ENCODE data around the gene KIF18B. TPM values are rescaled to one million over a fixed set of nuclear protein-coding genes. Genes with fewer than 3 reads are reported as not detected.
A peak's percentile ranks its signal among the peaks of the same experiment; 100 is the strongest.

KIF18B gene
- total RNA-seq, 3 donors from 2014 or later (not counting 1 experiment from before 2014, with no cell fraction given): 0.53 to 1.3 (median 1.1) TPM

- Mint-ChIP-seq H3K4me3 (no peak overlapping the region), H3K9me3 (no peaks in the 10 kb centered on the region), H3K36me3 (peaks cover 36% of the 10 kb centered on the region), H3K27ac (no peak overlapping the region), H3K4me1 (peaks cover 0 to 6% of the 10 kb centered on the region in 2 donors), H3K27me3 (ENCODE audit: low read depth in 2 of 2) (no peaks in the 10 kb centered on the region)
- no peak for TF ChIP-seq CTCF (IDR thresholded peaks at IDR 0.05)
- Histone ChIP-seq H3K9me3 (ENCODE audit: control insufficient read depth, insufficient read depth, low read length) (no peaks in the 10 kb centered on the region), H3K27ac (ENCODE audit: low read length) (no peak overlapping the region), H3K4me3 (ENCODE audit: low read length) (no peak overlapping the region), H3K36me3 (ENCODE audit: control insufficient read depth, insufficient read depth, low read length) (peaks cover 85% of the 10 kb centered on the region), H3K27me3 (ENCODE audit: control insufficient read depth, insufficient read depth, low read length) (no peaks in the 10 kb centered on the region), H3K4me1 (ENCODE audit: control insufficient read depth, insufficient read depth, low read length) (no peaks in the 10 kb centered on the region)
- intact Hi-C loops (cut with micrococcal nuclease): no loop called here
- DNase-seq: no peak
- 95% methylated on average over 3 of the region's 4 CpGs for WGBS (ENCODE audit: insufficient coverage)
- ATAC-seq: no peak
These were observed 66.4 kb downstream of the KIF18B start for GRCh38 chr17:44881145-44881544.

GRCh38 chr17:44880062-44880461 lies 67.5 kb downstream of the KIF18B start:
- ATAC-seq (no peak), DNase-seq (no peak)
- Mint-ChIP-seq H3K36me3 (peaks cover 36% of the 10 kb centered on the region), H3K27ac (no peak overlapping the region), H3K27me3 (ENCODE audit: low read depth in 2 of 2) (no peaks in the 10 kb centered on the region), H3K9me3 (no peaks in the 10 kb centered on the region), H3K4me1 (peaks cover 0 to 6% of the 10 kb centered on the region in 2 donors), H3K4me3 (no peak overlapping the region)
- Histone ChIP-seq H3K9me3 (ENCODE audit: control insufficient read depth, insufficient read depth, low read length) (no peaks in the 10 kb centered on the region), H3K27ac (ENCODE audit: low read length) (no peak overlapping the region), H3K4me1 (ENCODE audit: control insufficient read depth, insufficient read depth, low read length) (no peaks in the 10 kb centered on the region), H3K4me3 (ENCODE audit: low read length) (no peak overlapping the region), H3K27me3 (ENCODE audit: control insufficient read depth, insufficient read depth, low read length) (no peaks in the 10 kb centered on the region), H3K36me3 (ENCODE audit: control insufficient read depth, insufficient read depth, low read length) (peaks cover 81% of the 10 kb centered on the region)
- TF ChIP-seq CTCF (IDR thresholded peaks at IDR 0.05): no peak
- intact Hi-C loops (cut with micrococcal nuclease): no loop called here
- WGBS (ENCODE audit: insufficient coverage): 91% methylated on average over 2 of the region's 2 CpGs

- Histone ChIP-seq H3K27me3 (ENCODE audit: control insufficient read depth, insufficient read depth, low read length) (no peaks in the 10 kb centered on the region), H3K27ac (ENCODE audit: low read length) (no peak overlapping the region), H3K9me3 (ENCODE audit: control insufficient read depth, insufficient read depth, low read length) (no peaks in the 10 kb centered on the region), H3K4me3 (ENCODE audit: low read length) (no peak overlapping the region), H3K4me1 (ENCODE audit: control insufficient read depth, insufficient read depth, low read length) (no peaks in the 10 kb centered on the region), H3K36me3 (ENCODE audit: control insufficient read depth, insufficient read depth, low read length) (peaks cover 80% of the 10 kb centered on the region)
- no peak for ATAC-seq
- Mint-ChIP-seq H3K27me3 (ENCODE audit: low read depth in 2 of 2) (no peaks in the 10 kb centered on the region), H3K4me1 (peaks cover 0 to 6% of the 10 kb centered on the region in 2 donors), H3K4me3 (no peak overlapping the region), H3K36me3 (peaks cover 29% of the 10 kb centered on the region), H3K27ac (no peak overlapping the region), H3K9me3 (no peaks in the 10 kb centered on the region)
- TF ChIP-seq CTCF (IDR thresholded peaks at IDR 0.05): no peak
- 91% methylated on average over 6 of the region's 6 CpGs for WGBS (ENCODE audit: insufficient coverage)
- intact Hi-C loops (cut with micrococcal nuclease): no loop called here
- DNase-seq: no peak
These were observed 68.2 kb downstream of the KIF18B start for GRCh38 chr17:44879376-44879775.

- peak in 1 of 2 donors; percentile 52 for DNase-seq
- no peak for ATAC-seq
- Mint-ChIP-seq H3K27ac (no peak overlapping the region), H3K9me3 (no peaks in the 10 kb centered on the region), H3K4me1 (peaks cover 0 to 6% of the 10 kb centered on the region in 2 donors), H3K36me3 (peaks cover 26% of the 10 kb centered on the region), H3K27me3 (ENCODE audit: low read depth in 2 of 2) (no peaks in the 10 kb centered on the region), H3K4me3 (no peak overlapping the region)
- TF ChIP-seq CTCF (IDR thresholded peaks at IDR 0.05): peak; percentile 29
- H3K27ac ChIP-seq (ENCODE audit: low read length): no peak overlapping the region
- no peaks in the 10 kb centered on the region for H3K4me1 ChIP-seq (ENCODE audit: control insufficient read depth, insufficient read depth, low read length)
- H3K4me3 ChIP-seq (ENCODE audit: low read length): no peak overlapping the region
- WGBS (ENCODE audit: insufficient coverage): 66% methylated on average over 6 of the region's 6 CpGs
- no peaks in the 10 kb centered on the region for H3K9me3 ChIP-seq (ENCODE audit: control insufficient read depth, insufficient read depth, low read length)
- H3K27me3 ChIP-seq (ENCODE audit: control insufficient read depth, insufficient read depth, low read length): no peaks in the 10 kb centered on the region
- intact Hi-C loops (cut with micrococcal nuclease): no loop called here
- peaks cover 79% of the 10 kb centered on the region for H3K36me3 ChIP-seq (ENCODE audit: control insufficient read depth, insufficient read depth, low read length)
These were observed 68.8 kb downstream of the KIF18B start for GRCh38 chr17:44878627-44879221.

All from natural killer cell (primary cell).